SK-N-SH treated with all-trans-retinoic acid at 6 μM for 48 hours (cell line): ENCODE data around the gene PROK1.

ENCODE experiments used
- ATAC-seq: fragments of 200-7000 bp; cut with Tn5 transposase; 3 replicates; pipeline ENCODE4 v1.9.1; 2020; ENCODE audit warnings: mild to moderate bottlenecking, moderate library complexity
- BACH2 ChIP-seq: fragments of 250-450 bp; sonication (Bioruptor Pico); IDR thresholded peaks from 2 replicates; pipeline ENCODE4 v1.9.0; 2021; ENCODE audit warnings: mild to moderate bottlenecking, borderline replicate concordance
- CREB5 ChIP-seq: fragments of 250-450 bp; sonication (Bioruptor Pico); IDR thresholded peaks from 2 replicates; pipeline ENCODE4 v1.5.1; 2020; ENCODE audit warnings: low read depth, mild to moderate bottlenecking, moderate library complexity
- CSDC2 ChIP-seq: fragments of 250-450 bp; sonication (Bioruptor Pico); IDR thresholded peaks from 2 replicates; pipeline ENCODE4 v1.5.0; 2020; ENCODE audit warnings: mild to moderate bottlenecking, moderate library complexity
- CSRNP3 ChIP-seq: fragments of 250-450 bp; sonication (Bioruptor Pico); IDR thresholded peaks from 2 replicates; pipeline ENCODE4 v1.5.1; 2021; ENCODE audit warnings: mild to moderate bottlenecking, moderate library complexity
- ESRRG ChIP-seq: fragments of 250-450 bp; sonication (Bioruptor Pico); IDR thresholded peaks from 2 replicates; pipeline ENCODE4 v1.6.1; 2021; ENCODE audit warnings: mild to moderate bottlenecking
- GLIS3 ChIP-seq: fragments of 250-450 bp; sonication (Bioruptor Pico); IDR thresholded peaks from 2 replicates; pipeline ENCODE4 v1.5.0; 2020; ENCODE audit warnings: mild to moderate bottlenecking, moderate library complexity
- OSR1 ChIP-seq: fragments of 250-450 bp; sonication (Bioruptor Pico); IDR thresholded peaks from 2 replicates; pipeline ENCODE4 v1.8.0; 2022; ENCODE audit warnings: moderate library complexity, mild to moderate bottlenecking, inconsistent platforms
- PPARA ChIP-seq: fragments of 250-450 bp; sonication (Bioruptor Pico); IDR thresholded peaks from 2 replicates; pipeline ENCODE4 v1.5.0; 2020; ENCODE audit warnings: mild to moderate bottlenecking, borderline replicate concordance
- RARB ChIP-seq: fragments of 250-450 bp; sonication (Bioruptor Pico); IDR thresholded peaks from 2 replicates; pipeline ENCODE4 v1.8.0; 2021; ENCODE audit warnings: mild to moderate bottlenecking, moderate library complexity
- SNAI2 ChIP-seq: fragments of 250-450 bp; sonication (Bioruptor Pico); IDR thresholded peaks from 2 replicates; pipeline ENCODE4 v1.5.0; 2020; ENCODE audit warnings: mild to moderate bottlenecking, moderate library complexity
- TCF4 ChIP-seq: fragments of 250-450 bp; sonication (Bioruptor Pico); IDR thresholded peaks from 2 replicates; pipeline ENCODE4 v1.8.0; 2021; ENCODE audit warnings: mild to moderate bottlenecking, moderate library complexity, borderline replicate concordance
- TOX ChIP-seq: fragments of 250-450 bp; sonication (Bioruptor Pico); IDR thresholded peaks from 2 replicates; pipeline ENCODE4 v1.8.0; 2021; ENCODE audit warnings: mild to moderate bottlenecking, moderate library complexity, borderline replicate concordance
- ZC3H10 ChIP-seq: fragments of 250-450 bp; sonication (Bioruptor Pico); IDR thresholded peaks from 2 replicates; pipeline ENCODE4 v1.5.1; 2021; ENCODE audit warnings: mild to moderate bottlenecking, moderate library complexity
- ZFP3 ChIP-seq: fragments of 250-450 bp; sonication (Bioruptor Pico); IDR thresholded peaks from 2 replicates; pipeline ENCODE4 v1.5.0; 2020; ENCODE audit warnings: mild to moderate bottlenecking, moderate library complexity
- ZNF565 ChIP-seq: fragments of 450-650 bp; formaldehyde crosslinking; conservative IDR thresholded peaks from 2 replicates; pipeline ENCODE4 v1.5.0; 2020; ENCODE audit warnings: low read depth, mild to moderate bottlenecking, moderate library complexity
- ZNF70 ChIP-seq: fragments of 450-650 bp; formaldehyde crosslinking; IDR thresholded peaks from 2 replicates; pipeline ENCODE4 v1.5.0; 2020; ENCODE audit warnings: mild to moderate bottlenecking, moderate library complexity
- ZNF8 ChIP-seq: fragments of 450-650 bp; formaldehyde crosslinking; IDR thresholded peaks from 2 replicates; pipeline ENCODE4 v1.5.0; 2020; ENCODE audit warnings: mild to moderate bottlenecking, moderate library complexity
- TF ChIP-seq, protein P1 (sequence below): fragments of 250-450 bp; sonication (Bioruptor Pico); IDR thresholded peaks from 2 replicates; pipeline ENCODE4 v1.8.0; 2020; ENCODE audit warnings: mild to moderate bottlenecking, moderate library complexity, borderline replicate concordance
- TF ChIP-seq, protein P2 (sequence below): fragments of 250-450 bp; sonication (Bioruptor Pico); IDR thresholded peaks from 2 replicates; pipeline ENCODE4 v1.5.0; 2020; ENCODE audit warnings: mild to moderate bottlenecking, moderate library complexity
- TF ChIP-seq, protein P3 (sequence below): fragments of 250-450 bp; sonication (Bioruptor Pico); IDR thresholded peaks from 2 replicates; pipeline ENCODE4 v1.8.0; 2021; ENCODE audit warnings: low read depth, mild to moderate bottlenecking, moderate library complexity, borderline replicate concordance

Gene PROK1

DNA sequence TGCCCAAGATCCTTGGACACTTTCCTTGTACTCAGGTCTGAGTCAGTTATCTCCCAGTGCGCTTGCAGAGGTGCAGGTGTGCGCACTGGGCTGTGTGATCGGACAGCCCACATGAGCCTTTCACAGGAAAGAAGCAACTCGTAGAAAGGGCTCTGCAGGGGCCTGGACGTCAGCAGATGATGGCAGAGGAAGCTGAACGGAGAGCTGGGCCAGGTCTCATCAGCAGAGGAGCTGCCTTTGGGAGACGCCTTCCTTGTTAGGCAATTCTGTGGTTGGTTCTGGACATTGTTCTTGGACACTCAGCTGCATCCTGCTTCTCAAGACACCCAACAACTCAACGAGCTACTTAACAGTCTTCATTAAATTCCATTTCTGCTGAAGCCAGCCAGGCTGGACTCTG is 7.5 kb upstream of the PROK1 start (continued):
- no peak for TF ChIP-seq CSRNP3 (CRISPR knock-in tag)
- TF ChIP-seq SNAI2, result no peak
- no peak for TF ChIP-seq GLIS3 (CRISPR knock-in tag)
- TF ChIP-seq OSR1 (CRISPR knock-in tag), result no peak
- TF ChIP-seq TOX (CRISPR knock-in tag), result no peak
- no peak for TF ChIP-seq BACH2 (CRISPR knock-in tag)
- TF ChIP-seq TCF4 (CRISPR knock-in tag), result no peak
- TF ChIP-seq ZFP3, result no peak

DNA sequence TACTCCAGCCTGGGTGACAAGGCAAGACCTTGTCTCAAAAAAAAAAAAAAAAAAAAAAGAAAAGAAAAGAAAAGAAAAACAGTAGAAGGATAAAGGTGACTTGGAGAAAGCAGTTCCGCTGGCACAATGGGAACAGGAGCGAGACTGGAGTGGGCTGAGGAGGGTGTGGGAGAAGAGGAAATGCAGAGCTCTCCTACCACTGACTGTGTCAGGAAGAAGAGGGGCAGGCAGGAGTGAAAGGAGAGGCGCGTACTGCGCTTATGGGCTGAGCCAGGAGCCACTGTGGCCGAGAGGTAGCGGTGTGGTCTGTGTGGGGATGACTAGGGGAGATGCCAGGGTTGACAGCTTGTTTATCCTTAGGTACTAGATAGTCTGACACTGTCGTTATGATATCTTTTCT is 6.4 kb upstream of the PROK1 start:
- no peak for ATAC-seq
- TF ChIP-seq ZNF8 (no peak), TCF4 (CRISPR knock-in tag) (no peak)

DNA sequence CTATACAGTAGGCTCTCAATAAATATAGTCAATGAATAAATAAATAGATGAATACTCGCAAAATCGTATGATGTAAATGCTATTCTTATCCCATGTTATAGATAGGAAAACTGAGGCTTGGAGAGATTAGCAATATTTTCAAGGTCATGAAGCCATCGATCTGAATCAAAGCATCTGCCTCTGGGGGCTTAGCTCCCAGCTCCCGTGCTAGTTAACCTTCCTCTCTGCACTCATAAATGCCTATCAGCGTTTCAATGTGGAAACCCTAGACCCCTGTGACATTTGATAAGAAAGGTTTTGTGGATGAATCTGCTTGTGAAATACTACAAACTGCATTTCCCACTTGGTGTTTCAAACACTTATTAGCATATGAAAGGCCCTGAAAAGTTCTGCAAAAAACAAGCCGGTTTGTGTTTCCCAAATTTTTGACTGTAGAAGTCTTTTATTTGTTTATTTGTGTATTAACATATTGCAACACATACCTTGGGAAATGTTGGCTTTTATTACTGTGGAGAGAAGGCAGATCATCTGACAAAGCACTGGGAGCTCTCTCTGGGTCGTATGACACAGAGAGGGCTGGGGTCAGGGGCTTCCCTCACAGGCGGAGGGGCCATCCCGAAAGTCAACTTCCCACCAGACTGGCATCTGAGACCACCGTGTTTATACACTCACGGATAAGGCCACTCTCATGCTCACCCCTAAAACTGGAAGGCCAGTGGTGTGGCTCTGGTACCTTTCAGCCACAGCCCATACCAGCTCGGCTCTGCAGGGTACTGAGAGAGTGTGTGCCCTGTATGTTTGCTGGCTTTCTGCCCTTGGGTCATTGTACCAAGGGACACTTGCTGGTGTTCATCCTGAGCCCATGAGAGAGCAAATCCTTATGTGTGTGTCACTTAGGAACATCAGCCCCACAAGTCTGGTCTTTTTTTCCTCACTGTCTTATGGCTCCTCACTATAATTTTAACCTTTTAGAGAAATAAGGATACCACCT is 993 bp upstream of the PROK1 start:
- ATAC-seq, result no peak
- TF ChIP-seq, protein P1, sequence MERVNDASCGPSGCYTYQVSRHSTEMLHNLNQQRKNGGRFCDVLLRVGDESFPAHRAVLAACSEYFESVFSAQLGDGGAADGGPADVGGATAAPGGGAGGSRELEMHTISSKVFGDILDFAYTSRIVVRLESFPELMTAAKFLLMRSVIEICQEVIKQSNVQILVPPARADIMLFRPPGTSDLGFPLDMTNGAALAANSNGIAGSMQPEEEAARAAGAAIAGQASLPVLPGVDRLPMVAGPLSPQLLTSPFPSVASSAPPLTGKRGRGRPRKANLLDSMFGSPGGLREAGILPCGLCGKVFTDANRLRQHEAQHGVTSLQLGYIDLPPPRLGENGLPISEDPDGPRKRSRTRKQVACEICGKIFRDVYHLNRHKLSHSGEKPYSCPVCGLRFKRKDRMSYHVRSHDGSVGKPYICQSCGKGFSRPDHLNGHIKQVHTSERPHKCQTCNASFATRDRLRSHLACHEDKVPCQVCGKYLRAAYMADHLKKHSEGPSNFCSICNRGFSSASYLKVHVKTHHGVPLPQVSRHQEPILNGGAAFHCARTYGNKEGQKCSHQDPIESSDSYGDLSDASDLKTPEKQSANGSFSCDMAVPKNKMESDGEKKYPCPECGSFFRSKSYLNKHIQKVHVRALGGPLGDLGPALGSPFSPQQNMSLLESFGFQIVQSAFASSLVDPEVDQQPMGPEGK (CRISPR knock-in tag), result no peak
- TF ChIP-seq GLIS3 (CRISPR knock-in tag) (no peak), PPARA (CRISPR knock-in tag) (no peak), CSDC2 (CRISPR knock-in tag) (no peak), SNAI2 (no peak), ZC3H10 (CRISPR knock-in tag) (no peak), ZFP3 (no peak), ESRRG (CRISPR knock-in tag) (no peak), CSRNP3 (CRISPR knock-in tag) (no peak), RARB (CRISPR knock-in tag) (no peak), CREB5 (CRISPR knock-in tag) (no peak), ZNF565 (CRISPR knock-in tag) (no peak), TCF4 (CRISPR knock-in tag) (no peak), OSR1 (CRISPR knock-in tag) (no peak), ZNF70 (no peak)
- TF ChIP-seq, protein P2, sequence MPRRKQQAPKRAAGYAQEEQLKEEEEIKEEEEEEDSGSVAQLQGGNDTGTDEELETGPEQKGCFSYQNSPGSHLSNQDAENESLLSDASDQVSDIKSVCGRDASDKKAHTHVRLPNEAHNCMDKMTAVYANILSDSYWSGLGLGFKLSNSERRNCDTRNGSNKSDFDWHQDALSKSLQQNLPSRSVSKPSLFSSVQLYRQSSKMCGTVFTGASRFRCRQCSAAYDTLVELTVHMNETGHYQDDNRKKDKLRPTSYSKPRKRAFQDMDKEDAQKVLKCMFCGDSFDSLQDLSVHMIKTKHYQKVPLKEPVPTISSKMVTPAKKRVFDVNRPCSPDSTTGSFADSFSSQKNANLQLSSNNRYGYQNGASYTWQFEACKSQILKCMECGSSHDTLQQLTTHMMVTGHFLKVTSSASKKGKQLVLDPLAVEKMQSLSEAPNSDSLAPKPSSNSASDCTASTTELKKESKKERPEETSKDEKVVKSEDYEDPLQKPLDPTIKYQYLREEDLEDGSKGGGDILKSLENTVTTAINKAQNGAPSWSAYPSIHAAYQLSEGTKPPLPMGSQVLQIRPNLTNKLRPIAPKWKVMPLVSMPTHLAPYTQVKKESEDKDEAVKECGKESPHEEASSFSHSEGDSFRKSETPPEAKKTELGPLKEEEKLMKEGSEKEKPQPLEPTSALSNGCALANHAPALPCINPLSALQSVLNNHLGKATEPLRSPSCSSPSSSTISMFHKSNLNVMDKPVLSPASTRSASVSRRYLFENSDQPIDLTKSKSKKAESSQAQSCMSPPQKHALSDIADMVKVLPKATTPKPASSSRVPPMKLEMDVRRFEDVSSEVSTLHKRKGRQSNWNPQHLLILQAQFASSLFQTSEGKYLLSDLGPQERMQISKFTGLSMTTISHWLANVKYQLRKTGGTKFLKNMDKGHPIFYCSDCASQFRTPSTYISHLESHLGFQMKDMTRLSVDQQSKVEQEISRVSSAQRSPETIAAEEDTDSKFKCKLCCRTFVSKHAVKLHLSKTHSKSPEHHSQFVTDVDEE, result no peak
- TF ChIP-seq, protein P3, sequence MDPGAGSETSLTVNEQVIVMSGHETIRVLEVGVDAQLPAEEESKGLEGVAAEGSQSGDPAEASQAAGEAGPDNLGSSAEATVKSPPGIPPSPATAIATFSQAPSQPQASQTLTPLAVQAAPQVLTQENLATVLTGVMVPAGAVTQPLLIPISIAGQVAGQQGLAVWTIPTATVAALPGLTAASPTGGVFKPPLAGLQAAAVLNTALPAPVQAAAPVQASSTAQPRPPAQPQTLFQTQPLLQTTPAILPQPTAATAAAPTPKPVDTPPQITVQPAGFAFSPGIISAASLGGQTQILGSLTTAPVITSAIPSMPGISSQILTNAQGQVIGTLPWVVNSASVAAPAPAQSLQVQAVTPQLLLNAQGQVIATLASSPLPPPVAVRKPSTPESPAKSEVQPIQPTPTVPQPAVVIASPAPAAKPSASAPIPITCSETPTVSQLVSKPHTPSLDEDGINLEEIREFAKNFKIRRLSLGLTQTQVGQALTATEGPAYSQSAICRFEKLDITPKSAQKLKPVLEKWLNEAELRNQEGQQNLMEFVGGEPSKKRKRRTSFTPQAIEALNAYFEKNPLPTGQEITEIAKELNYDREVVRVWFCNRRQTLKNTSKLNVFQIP, result no peak
- TF ChIP-seq, all 23 proteins: peak for 0
